Ovary (tissue), 3 donors: Measurements from ENCODE around the gene ALG14.

Source experiments
- CTCF ChIP-seq, 3 donors: fragments of 450-650 bp in 2 of 3; fragments of 200-600 bp in 1 of 3; IDR thresholded peaks; one replicate each; pipeline versions ENCODE4 v1.5.1 to v1.8.0; 2016 to 2022; ENCODE audit warnings: antibody characterized with exemption in 3 of 3, mild to moderate bottlenecking in 1 of 3
- EP300 ChIP-seq: sonication (generic); formaldehyde crosslinking; IDR thresholded peaks from one replicate; pipeline ENCODE4 v1.6.1; 2017; ENCODE audit warnings: antibody characterized with exemption
- POLR2A ChIP-seq: fragments of 450-650 bp; IDR thresholded peaks from one replicate; pipeline ENCODE4 v1.6.1; 2017; ENCODE audit warnings: antibody characterized with exemption, mild to moderate bottlenecking, moderate library complexity
- donor health status: DM: no; HTN: no; CAD: no.

GRCh38 chr1:94979656-94980581 lies 92.8 kb downstream of the ALG14 start:
- TF ChIP-seq CTCF (IDR thresholded peaks at IDR 0.05) (no peak), POLR2A (no peak), EP300 (no peak)
